Left lung (tissue), 10 donors: ENCODE measurements around the gene ARMH3. TPM values are rescaled to one million over a fixed set of nuclear protein-coding genes. Genes with fewer than 3 reads are reported as not detected.

Experiments
- ATAC-seq: fragments of 200-7000 bp; cut with Tn5 transposase; one replicate; pipeline ENCODE4 v1.9.1; 2020; ENCODE audit warnings: moderate library complexity
- DNase-seq, 4 donors: peaks; one replicate each; pipeline ENCODE4 v3.0.0-alpha.2; 2013 to 2020
- H3K27ac ChIP-seq, 2 donors: fragments of 200-600 bp; sonication (generic) in 1 of 2; one replicate each; pipeline versions ENCODE4 v1.5.0 to v1.8.0; 2020 to 2021
- H3K27me3 ChIP-seq, 2 donors: fragments of 200-600 bp; sonication (generic) in 1 of 2; one replicate each; pipeline versions ENCODE4 v1.5.0 to v1.8.0; 2020 to 2021
- H3K36me3 ChIP-seq, 2 donors: fragments of 200-600 bp; sonication (generic) in 1 of 2; one replicate each; pipeline versions ENCODE4 v1.5.0 to v1.8.0; 2020 to 2021
- H3K4me1 ChIP-seq, 2 donors: fragments of 200-600 bp; one replicate each; pipeline ENCODE4 v1.8.0; 2021
- H3K4me3 ChIP-seq, 2 donors: fragments of 200-600 bp; sonication (generic) in 1 of 2; one replicate each; pipeline versions ENCODE4 v1.5.0 to v1.8.0; 2020 to 2021; ENCODE audit warnings: mild to moderate bottlenecking in 1 of 2
- H3K9me3 ChIP-seq, 2 donors: fragments of 200-600 bp; sonication (generic) in 1 of 2; one replicate each; pipeline versions ENCODE4 v1.5.0 to v1.8.0; 2020 to 2021
- CTCF ChIP-seq, 2 donors: fragments of 200-600 bp; sonication (generic) in 1 of 2; IDR thresholded peaks; one replicate each; pipeline versions ENCODE4 v1.5.0 to v1.8.0; 2021; ENCODE audit warnings: antibody characterized with exemption in 2 of 2
- intact Hi-C, 2 donors: fragments of 100-400 bp; cut with DNase I; formaldehyde crosslinking; loops; one replicate each; pipeline versions ENCODE4 v1.11.2 to v1.14.2; 2022
- polyA plus RNA-seq, 6 donors: library from polyadenylated mRNA; unstranded; fragments of 120-200 nt; gene quantifications; one replicate each; pipeline ENCODE4 v1.2.1, GENCODE V29; 2013; ENCODE audit not compliant: insufficient read length in 6 of 6
- total RNA-seq, 2 donors: library from RNA; stranded (reverse); fragmentation: NEBNext Ultra II Directional; extraction: Animal tissue kit (Norgen Biotek cat#: 25700); gene quantifications; one replicate each; pipeline ENCODE4 v1.2.1, GENCODE V29; 2021
- donor health status: DM: no; HTN: yes; CAD: no.
- donor health status: DM: no; HTN: no; CAD: no.

Gene ARMH3
- total and polyA plus RNA-seq, 8 donors: 19.4 to 26.2 (median 23.4) TPM

- Histone ChIP-seq H3K27me3 (no peaks in the 10 kb centered on the region), H3K4me1 (peaks cover 0 to 9% of the 10 kb centered on the region in 2 donors), H3K36me3 (peaks cover 0 to 9% of the 10 kb centered on the region in 2 donors), H3K4me3 (no peak overlapping the region), H3K9me3 (no peaks in the 10 kb centered on the region), H3K27ac (no peak overlapping the region)
- DNase-seq: no peak
- no peak for TF ChIP-seq CTCF (IDR thresholded peaks at IDR 0.05)
- no peak for ATAC-seq
- intact Hi-C loops: no loop called here
These were observed 153.7 kb downstream of the ARMH3 start for GRCh38 chr10:101902032-101902819.

DNA sequence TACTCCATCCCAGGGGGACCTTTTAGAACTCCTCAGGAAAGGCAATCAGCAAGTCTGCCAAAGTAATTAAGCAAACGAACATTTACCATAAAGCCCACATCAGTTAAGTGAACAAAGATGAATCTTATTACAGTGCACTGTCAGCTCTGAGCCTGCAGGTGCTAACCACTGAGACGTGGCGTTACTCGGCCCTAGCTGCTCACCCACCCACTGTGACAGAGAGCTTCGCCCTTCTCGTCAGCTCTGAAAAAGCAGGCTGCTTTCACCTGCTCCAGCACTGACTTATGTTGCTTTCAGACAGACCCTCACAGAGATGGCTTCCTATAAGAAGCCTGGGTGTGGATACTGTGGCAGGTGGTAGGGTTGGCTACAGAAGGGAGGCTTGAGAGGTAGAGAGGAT, 154.6 kb downstream of the ARMH3 start:
- H3K27me3 ChIP-seq: no peaks in the 10 kb centered on the region
- ATAC-seq (no peak), DNase-seq (no peak)
- H3K36me3 ChIP-seq: peaks cover 0 to 9% of the 10 kb centered on the region in 2 donors
- no peak for TF ChIP-seq CTCF (IDR thresholded peaks at IDR 0.05)
- H3K27ac ChIP-seq: no peak overlapping the region
- no peaks in the 10 kb centered on the region for H3K9me3 ChIP-seq
- H3K4me3 ChIP-seq: no peak overlapping the region
- intact Hi-C loops: no loop called here
- peaks cover 0 to 12% of the 10 kb centered on the region in 2 donors for H3K4me1 ChIP-seq

- Histone ChIP-seq H3K27ac (no peak overlapping the region), H3K9me3 (no peaks in the 10 kb centered on the region), H3K4me3 (no peak overlapping the region), H3K4me1 (peaks cover 0 to 12% of the 10 kb centered on the region in 2 donors), H3K27me3 (no peaks in the 10 kb centered on the region), H3K36me3 (peaks cover 0 to 4% of the 10 kb centered on the region in 2 donors)
- no peak for TF ChIP-seq CTCF (IDR thresholded peaks at IDR 0.05)
- ATAC-seq (peak; percentile 69), DNase-seq (no peak)
- intact Hi-C loops: no loop called here
These were observed 158.3 kb downstream of the ARMH3 start for GRCh38 chr10:101897633-101898032.

DNA sequence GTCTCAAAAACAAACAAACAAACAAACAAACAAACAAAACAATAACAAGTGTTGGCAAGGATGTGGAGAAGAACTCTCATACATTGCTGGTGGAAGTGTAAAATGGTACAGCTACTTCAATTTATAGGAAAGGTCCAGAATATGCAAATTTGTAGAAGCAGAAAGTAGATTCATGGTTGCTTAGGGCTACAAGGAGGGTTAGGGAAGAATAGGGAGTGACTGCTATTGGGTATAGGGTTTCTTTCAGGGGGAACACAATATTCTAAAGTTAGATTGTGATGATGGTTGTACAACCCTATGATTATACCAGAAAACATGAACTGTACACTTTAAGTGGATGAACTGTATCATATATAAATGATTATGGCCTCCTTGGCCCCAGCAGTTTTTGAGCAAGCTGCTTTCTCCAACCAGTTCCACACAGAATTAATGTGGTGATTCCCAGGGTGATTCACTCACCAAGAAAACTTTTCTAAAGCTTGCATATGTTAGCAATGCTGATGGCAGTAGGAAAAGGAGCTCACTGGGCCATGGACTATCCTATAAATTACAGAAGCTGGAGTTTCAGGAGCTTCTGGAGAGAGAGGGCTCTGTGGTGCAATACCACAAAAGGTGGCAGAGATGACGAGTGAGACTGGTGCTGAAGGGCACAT, 159.6 kb downstream of the ARMH3 start:
- no peak overlapping the region for H3K27ac ChIP-seq

More for the DNA sequence above, 159.6 kb downstream of the ARMH3 start:
- Histone ChIP-seq H3K36me3 (no peaks in the 10 kb centered on the region), H3K4me3 (no peak overlapping the region), H3K4me1 (peaks cover 0 to 12% of the 10 kb centered on the region in 2 donors), H3K9me3 (no peaks in the 10 kb centered on the region), H3K27me3 (no peaks in the 10 kb centered on the region)
- ATAC-seq: no peak
- intact Hi-C loops: no loop called here
- no peak for TF ChIP-seq CTCF (IDR thresholded peaks at IDR 0.05)
- DNase-seq: no peak
